GM13977 (cell line): Measurements from ENCODE around the gene TNF.

ENCODE experiments used
- DNase-seq: peaks from one replicate; pipeline ENCODE4 v3.0.0; 2012; ENCODE audit warnings: low spot score
- in situ Hi-C: fragments of 300-500 bp; cut with MboI; formaldehyde crosslinking; loops from one replicate; pipeline ENCODE4 v1.12.0; 2022; ENCODE audit warnings: low sequenced_read_pairs, low pct_unique_long_range_greater_than_20kb, mixed read lengths, inconsistent platforms; ENCODE audit not compliant: unreplicated experiment
- TF ChIP-seq, protein P1 (sequence below): IDR thresholded peaks from 2 replicates; pipeline ENCODE4 v1.5.1; 2012; ENCODE audit warnings: mild to moderate bottlenecking, control low read depth; ENCODE audit not compliant: insufficient read depth; ENCODE audit errors: extremely low read depth, missing control alignments

Gene TNF

DNA sequence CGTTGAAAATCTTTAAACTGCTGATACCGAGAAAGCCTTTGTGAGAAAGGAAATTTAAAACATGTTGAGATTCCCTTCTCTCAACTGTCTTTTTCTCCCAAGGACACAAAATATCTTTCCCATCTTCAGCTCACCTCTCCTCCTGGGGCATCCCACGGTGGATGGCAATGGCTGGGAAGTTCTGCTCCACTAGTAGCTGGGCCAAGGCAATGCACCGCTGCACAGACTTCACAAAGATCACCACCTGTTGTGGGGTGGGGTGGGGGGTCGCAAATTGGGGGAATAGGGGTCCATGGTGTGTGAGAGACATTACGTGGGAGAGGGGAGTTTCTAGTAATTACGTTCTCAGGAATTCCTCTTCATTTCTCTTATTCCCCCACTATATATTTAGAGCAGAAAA is 44.2 kb upstream of the TNF start:
- TF ChIP-seq, protein P1, sequence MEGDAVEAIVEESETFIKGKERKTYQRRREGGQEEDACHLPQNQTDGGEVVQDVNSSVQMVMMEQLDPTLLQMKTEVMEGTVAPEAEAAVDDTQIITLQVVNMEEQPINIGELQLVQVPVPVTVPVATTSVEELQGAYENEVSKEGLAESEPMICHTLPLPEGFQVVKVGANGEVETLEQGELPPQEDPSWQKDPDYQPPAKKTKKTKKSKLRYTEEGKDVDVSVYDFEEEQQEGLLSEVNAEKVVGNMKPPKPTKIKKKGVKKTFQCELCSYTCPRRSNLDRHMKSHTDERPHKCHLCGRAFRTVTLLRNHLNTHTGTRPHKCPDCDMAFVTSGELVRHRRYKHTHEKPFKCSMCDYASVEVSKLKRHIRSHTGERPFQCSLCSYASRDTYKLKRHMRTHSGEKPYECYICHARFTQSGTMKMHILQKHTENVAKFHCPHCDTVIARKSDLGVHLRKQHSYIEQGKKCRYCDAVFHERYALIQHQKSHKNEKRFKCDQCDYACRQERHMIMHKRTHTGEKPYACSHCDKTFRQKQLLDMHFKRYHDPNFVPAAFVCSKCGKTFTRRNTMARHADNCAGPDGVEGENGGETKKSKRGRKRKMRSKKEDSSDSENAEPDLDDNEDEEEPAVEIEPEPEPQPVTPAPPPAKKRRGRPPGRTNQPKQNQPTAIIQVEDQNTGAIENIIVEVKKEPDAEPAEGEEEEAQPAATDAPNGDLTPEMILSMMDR = no peak
- in situ Hi-C loops = no loop called here
- DNase-seq = no peak

DNA sequence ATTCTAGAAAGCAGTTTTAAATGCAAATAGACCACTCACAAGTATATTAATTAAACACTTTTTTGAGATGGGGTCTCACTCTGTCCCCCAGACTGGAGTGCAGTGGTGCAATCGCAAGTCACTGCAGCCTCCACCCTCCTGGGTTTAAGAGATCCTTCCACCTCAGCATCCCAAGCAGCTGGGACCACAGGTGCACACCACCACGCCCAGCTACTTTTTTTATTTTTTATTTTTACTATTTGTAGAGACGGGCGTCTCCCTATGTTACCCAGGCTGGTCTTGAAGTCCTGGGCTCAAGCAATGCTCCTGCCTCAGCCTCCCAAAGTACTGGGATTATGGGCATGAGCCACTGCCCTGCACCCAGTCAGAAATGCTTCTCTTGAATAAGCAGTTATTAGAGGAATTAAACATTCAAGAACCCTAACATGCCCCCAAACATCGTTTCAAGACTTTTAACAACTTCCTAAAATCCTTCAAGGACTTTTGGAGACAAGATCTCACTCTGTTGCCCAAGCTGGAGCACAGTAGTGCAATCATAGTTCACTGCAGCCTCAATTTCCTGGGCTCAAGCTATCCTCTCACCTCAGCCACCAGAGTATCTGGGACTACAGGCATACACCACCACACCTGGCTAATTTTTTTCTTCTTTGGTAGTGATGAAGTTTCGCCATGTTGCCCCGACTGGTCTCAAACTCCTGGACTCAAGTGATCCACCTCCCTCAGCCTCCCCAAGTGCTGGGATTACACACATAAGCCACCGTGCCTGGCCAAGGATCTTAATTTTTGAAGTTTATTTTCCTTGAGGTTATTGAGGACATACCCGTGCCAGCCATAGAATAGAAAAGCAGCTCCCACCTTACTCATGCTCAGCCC is 43.4 kb upstream of the TNF start:
- TF ChIP-seq, protein P1 = no peak
- DNase-seq = no peak
- in situ Hi-C loops = no loop called here

DNA sequence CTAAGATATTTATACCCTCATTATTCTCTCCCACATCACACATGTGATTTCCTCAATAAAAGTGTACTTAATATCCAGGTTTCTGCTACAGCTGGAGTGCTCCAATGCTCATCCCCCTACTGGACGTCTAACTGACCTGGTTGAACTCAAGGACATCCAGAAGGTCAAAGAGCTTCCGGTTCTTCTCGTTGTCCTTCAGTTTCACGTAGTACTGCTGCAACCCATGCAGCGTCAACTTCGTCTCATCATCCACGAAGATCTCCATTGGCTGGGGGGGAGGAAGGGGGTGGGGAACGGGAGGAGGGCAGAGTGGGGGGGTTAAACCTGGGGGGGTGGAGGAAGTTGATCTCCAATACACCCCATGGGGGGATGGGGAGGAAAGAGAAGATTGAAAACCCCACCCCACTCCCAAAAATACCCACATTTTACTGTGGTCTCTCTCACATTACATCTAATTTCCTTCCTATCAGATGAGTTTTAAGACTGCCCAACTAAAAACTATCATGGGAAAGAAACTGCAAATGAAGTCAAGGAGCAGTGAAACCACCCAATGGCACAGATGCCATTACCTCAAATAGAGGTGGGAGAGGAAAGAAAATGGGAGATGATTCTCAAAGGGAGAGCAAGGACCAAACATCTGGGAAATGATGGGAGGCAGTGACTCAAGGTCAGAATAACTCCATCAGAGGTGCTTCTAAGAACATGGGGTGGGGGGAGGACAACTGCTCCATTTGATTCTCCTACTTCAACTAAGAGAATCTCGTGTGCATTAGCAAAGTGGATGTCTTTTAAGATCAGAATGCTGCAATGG is 42.5 kb upstream of the TNF start:
- in situ Hi-C loops = no loop called here
- TF ChIP-seq, protein P1 = no peak
- DNase-seq = no peak

DNA sequence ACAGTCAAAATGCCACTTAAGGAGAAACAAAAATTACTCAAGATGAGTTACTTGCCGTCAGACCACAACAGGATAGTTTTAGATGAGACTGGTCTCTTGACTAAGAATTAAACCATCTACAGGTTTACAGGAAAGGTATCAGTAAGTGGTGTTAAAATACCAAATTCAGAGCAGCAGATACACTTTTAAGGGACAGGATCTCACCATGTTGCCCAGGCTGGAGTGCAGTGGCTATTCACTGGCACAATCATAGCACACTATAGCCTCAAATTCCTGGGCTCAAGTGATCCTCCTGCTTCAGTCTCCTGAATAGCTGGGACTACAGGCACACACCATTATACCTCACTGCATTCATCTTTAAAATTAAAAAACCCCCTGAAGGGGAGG is 41.9 kb upstream of the TNF start:
- TF ChIP-seq, protein P1 = no peak
- no peak for DNase-seq
- in situ Hi-C loops = no loop called here

DNA sequence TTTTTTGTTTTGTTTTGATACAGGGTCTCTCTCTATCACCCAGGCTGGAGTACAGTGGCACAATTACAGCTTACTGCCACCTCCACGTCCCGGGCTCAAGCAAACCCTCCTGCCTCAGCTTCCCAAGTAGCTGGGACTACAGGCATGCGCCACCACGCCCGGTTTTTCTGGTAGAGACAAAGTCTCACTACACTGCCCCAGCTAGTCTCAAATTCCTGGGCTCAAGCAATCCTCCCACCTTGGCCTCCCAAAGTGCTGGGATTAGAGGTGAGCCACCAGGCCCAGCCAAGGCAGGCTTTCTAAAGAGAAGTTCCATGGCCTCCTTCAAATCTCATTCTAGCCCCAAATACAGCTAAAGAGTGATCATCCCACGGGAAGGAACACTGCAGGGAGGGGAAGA is 41.4 kb upstream of the TNF start:
- no peak for DNase-seq
- TF ChIP-seq, protein P1 = no peak
- in situ Hi-C loops = no loop called here

DNA sequence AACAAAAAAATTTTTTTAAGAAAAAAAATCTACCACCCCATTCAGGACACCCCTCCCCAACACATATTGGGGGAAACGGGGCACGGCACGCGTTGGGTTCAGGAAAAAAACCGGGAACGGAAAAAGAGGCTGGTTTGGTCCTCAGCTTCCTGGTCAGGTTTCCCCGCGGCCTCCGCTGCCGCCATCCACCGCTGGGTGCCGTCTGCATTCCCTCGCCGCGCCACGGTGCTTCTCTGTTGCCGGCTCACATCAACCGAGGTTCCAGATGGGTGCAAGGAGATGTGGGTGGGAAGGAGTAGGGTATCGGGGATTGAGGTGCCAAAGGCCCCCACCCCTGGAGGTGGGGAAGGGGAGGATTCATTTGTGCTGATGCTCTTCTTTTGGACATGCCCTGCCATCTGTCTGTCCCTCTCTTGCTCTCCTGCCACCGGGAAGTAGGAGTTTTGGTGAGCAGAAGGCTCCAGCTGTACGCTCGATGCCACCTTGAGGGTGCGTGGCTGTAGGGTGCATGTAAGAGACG is 40.8 kb upstream of the TNF start:
- in situ Hi-C loops = no loop called here
- TF ChIP-seq, protein P1 = no peak
- DNase-seq = no peak
